Skeletal muscle tissue (tissue), 4 donors: ENCODE results near the gene HTRA3. TPM values are rescaled to one million over a fixed set of nuclear protein-coding genes. Genes with fewer than 3 reads are reported as not detected.

Experiments
- H3K27ac ChIP-seq: one replicate; pipeline ENCODE4 v1.7.0; 2013; ENCODE audit warnings: mild to moderate bottlenecking, low read depth, low read length, inconsistent platforms
- H3K27me3 ChIP-seq, 3 donors: one replicate each; pipeline ENCODE4 v1.7.0; 2013; ENCODE audit warnings: low read length in 3 of 3; ENCODE audit not compliant: control insufficient read depth in 3 of 3, insufficient read depth in 3 of 3
- H3K36me3 ChIP-seq, 3 donors: one replicate each; pipeline ENCODE4 v1.7.0; 2013; ENCODE audit warnings: low read length in 3 of 3; ENCODE audit not compliant: control insufficient read depth in 3 of 3, insufficient read depth in 3 of 3
- H3K4me1 ChIP-seq, 3 donors: one replicate each; pipeline ENCODE4 v1.7.0; 2013; ENCODE audit warnings: low read length in 3 of 3, mild to moderate bottlenecking in 3 of 3; ENCODE audit not compliant: control insufficient read depth in 3 of 3, insufficient read depth in 3 of 3
- H3K4me3 ChIP-seq, 3 donors: one replicate each; pipeline ENCODE4 v1.7.0; 2013; ENCODE audit warnings: low read length in 3 of 3
- H3K9ac ChIP-seq, 3 donors: one replicate each; pipeline ENCODE4 v1.7.0; 2013; ENCODE audit warnings: low read length in 3 of 3, mild to moderate bottlenecking in 3 of 3, moderate library complexity in 2 of 3, low read depth in 1 of 3
- H3K9me3 ChIP-seq, 3 donors: one replicate each; pipeline ENCODE4 v1.7.0; 2013; ENCODE audit warnings: low read length in 3 of 3; ENCODE audit not compliant: control insufficient read depth in 3 of 3
- total RNA-seq: library from RNA; depleted of rRNA; stranded (reverse); fragments of >200 nt; gene quantifications from one replicate; pipeline ENCODE4 v1.2.3, GENCODE V29; 2014
- donor health status: Osteomylitis.

The HTRA3 gene
- total RNA-seq, 1 donor from 2014 or later = 20.9 TPM

DNA sequence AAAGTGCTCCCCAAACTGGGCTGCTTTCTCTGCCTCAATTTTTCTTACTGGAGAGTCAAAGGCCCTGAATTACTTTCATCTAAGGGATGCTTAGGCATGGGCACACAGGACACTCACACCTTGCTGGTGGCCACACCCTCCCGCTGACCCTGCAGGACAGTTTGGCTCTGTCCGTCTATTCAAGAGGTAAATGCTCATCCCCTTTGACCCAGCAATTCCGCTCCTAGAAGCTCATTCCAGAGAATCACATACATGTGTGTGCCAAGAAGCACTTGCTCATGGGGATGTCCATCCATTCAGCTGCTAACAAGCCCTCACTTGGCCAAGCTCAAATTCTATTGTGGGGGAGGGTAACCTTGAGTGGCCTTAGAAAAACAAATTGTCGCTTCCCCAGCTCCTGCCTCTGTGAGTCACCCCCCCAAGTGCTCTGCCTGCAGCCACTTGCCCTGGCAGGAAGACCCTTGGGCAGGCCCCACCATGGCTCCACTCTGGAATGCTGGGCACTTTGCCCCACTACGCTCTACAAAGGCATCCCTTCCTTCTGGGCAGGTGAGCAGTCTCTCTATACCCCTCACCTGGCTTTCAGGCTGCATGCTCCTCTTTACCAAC lies 54.5 kb downstream of the HTRA3 start:
- H3K4me3 ChIP-seq = no peak overlapping the region
- H3K9me3 ChIP-seq = peaks cover 0 to 5% (median 0%) of the 10 kb centered on the region in 3 donors
- H3K4me1 ChIP-seq = peaks cover 16 to 22% (median 20%) of the 10 kb centered on the region in 3 donors
- no peak overlapping the region for H3K27ac ChIP-seq
- no peak overlapping the region for H3K9ac ChIP-seq
- H3K27me3 ChIP-seq = no peaks in the 10 kb centered on the region
- no peaks in the 10 kb centered on the region for H3K36me3 ChIP-seq

DNA sequence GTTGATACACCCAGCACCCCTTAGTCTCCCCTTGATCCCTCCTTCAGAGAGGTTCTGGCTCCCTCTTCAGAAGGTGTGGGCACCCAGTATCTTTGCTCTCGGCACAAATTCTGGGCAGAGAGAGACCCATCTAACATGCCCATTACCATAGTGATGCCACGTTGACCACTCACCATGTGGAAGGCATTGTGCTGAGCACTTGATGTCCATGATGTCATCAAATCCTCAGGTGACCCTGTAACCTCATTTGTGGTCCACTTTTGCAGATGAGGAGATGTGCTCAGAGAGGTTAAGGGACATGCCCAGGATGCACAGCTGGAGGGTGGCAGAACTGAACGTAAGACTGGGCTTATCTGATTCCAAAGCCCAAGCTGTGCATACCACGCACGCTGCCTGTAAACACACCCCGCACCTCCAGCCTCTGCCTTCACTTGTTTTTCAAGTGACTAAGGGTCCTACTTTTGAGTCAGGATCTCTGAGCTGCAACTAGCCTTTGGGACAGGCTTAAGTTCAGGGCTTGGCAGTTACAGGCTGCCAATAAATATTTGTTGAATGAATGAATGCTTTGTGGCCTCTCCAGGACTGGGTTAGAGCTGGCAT lies 55.2 kb downstream of the HTRA3 start:
- H3K9me3 ChIP-seq = peaks cover 0 to 5% (median 0%) of the 10 kb centered on the region in 3 donors
- H3K27ac ChIP-seq = no peak overlapping the region
- H3K9ac ChIP-seq = no peak overlapping the region
- no peak overlapping the region for H3K4me3 ChIP-seq
- H3K27me3 ChIP-seq = no peaks in the 10 kb centered on the region
- no peaks in the 10 kb centered on the region for H3K36me3 ChIP-seq
- H3K4me1 ChIP-seq = peaks cover 9 to 21% (median 15%) of the 10 kb centered on the region in 3 donors

GRCh38 chr4:8325291-8325973 lies 55.9 kb downstream of the HTRA3 start:
- peaks cover 7 to 21% (median 15%) of the 10 kb centered on the region in 3 donors for H3K4me1 ChIP-seq
- no peak overlapping the region for H3K9ac ChIP-seq
- H3K36me3 ChIP-seq = no peaks in the 10 kb centered on the region
- no peak overlapping the region for H3K27ac ChIP-seq
- peaks cover 0 to 5% (median 0%) of the 10 kb centered on the region in 3 donors for H3K9me3 ChIP-seq
- no peaks in the 10 kb centered on the region for H3K27me3 ChIP-seq
- H3K4me3 ChIP-seq = no peak overlapping the region

DNA sequence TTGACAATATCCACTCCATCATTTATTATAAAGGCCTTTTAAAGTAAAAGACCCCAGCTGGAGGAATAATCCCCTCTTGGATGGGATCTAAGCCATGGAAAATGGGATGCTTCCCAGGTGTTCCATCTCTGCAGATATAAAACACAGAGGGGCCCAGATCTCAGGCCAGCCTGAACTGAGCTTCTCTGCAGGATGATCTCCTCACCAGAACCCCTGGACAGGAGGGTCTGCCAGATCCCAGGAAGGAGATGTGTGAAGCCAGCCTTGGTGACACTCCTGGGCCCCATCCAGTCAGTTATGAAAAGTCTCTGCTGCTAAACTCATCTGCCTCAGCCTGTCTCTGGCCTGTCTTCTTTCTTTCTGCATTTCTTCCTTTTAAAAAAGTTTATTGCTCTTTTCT lies 56.7 kb downstream of the HTRA3 start:
- Histone ChIP-seq H3K27me3 (no peaks in the 10 kb centered on the region), H3K36me3 (no peaks in the 10 kb centered on the region), H3K4me3 (no peak overlapping the region), H3K4me1 (peaks cover 13 to 26% (median 18%) of the 10 kb centered on the region in 3 donors), H3K9me3 (peaks cover 0 to 5% (median 0%) of the 10 kb centered on the region in 3 donors), H3K9ac (no peak overlapping the region), H3K27ac (no peak overlapping the region)

GRCh38 chr4:8328456-8328855 lies 58.9 kb downstream of the HTRA3 start:
- H3K9ac ChIP-seq = no peak overlapping the region
- H3K27me3 ChIP-seq = no peaks in the 10 kb centered on the region
- H3K27ac ChIP-seq = no peak overlapping the region
- H3K4me3 ChIP-seq = no peak overlapping the region
- no peaks in the 10 kb centered on the region for H3K36me3 ChIP-seq
- H3K9me3 ChIP-seq = peaks cover 0 to 5% (median 0%) of the 10 kb centered on the region in 3 donors
- peaks cover 16 to 32% (median 25%) of the 10 kb centered on the region in 3 donors for H3K4me1 ChIP-seq

DNA sequence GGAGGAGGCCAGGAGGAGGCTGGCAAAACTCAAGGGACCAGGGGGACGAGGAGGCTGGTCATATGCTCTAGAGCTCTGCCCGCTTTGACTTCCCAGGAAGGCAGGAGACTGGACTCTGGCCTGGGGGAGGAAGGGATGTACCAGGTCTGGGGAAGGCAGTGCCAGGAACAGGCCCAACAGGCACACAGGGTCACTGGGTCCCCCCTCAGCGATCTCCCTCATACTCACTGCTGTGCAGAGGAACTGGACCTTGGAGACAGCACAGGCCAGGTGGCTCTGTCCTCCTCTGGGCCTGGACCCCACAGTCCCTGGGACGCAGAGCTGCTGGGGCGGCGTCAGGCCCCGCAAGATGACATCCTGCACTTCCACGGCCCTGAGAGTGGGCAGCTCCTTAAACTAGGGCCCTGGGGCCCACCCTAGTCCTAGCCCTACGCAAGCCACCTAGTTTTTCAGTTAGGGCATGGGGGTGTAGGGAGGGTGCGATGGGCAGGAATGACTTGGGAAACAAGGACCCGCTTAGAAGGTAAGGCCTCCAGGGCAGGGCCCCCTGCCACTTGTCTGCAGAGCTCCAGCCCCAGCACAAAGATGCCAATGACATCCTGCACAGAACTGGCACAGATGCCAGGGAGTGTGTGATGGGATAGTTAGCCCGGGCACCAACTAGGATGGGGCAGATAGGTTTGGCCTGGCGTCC lies 59.5 kb downstream of the HTRA3 start:
- Histone ChIP-seq H3K4me1 (peaks cover 16 to 32% (median 25%) of the 10 kb centered on the region in 3 donors), H3K36me3 (no peaks in the 10 kb centered on the region), H3K27ac (no peak overlapping the region), H3K4me3 (no peak overlapping the region), H3K9me3 (peaks cover 0 to 5% (median 0%) of the 10 kb centered on the region in 3 donors), H3K9ac (no peak overlapping the region), H3K27me3 (no peaks in the 10 kb centered on the region)

GRCh38 chr4:8329560-8329858 lies 60.0 kb downstream of the HTRA3 start:
- no peaks in the 10 kb centered on the region for H3K27me3 ChIP-seq
- peaks cover 0 to 5% (median 0%) of the 10 kb centered on the region in 3 donors for H3K9me3 ChIP-seq
- no peak overlapping the region for H3K27ac ChIP-seq
- H3K9ac ChIP-seq = peak overlapping the region in 1 of 3 donors; percentile 57
- peaks cover 16 to 28% (median 25%) of the 10 kb centered on the region in 3 donors for H3K4me1 ChIP-seq
- no peaks in the 10 kb centered on the region for H3K36me3 ChIP-seq
- no peak overlapping the region for H3K4me3 ChIP-seq

DNA sequence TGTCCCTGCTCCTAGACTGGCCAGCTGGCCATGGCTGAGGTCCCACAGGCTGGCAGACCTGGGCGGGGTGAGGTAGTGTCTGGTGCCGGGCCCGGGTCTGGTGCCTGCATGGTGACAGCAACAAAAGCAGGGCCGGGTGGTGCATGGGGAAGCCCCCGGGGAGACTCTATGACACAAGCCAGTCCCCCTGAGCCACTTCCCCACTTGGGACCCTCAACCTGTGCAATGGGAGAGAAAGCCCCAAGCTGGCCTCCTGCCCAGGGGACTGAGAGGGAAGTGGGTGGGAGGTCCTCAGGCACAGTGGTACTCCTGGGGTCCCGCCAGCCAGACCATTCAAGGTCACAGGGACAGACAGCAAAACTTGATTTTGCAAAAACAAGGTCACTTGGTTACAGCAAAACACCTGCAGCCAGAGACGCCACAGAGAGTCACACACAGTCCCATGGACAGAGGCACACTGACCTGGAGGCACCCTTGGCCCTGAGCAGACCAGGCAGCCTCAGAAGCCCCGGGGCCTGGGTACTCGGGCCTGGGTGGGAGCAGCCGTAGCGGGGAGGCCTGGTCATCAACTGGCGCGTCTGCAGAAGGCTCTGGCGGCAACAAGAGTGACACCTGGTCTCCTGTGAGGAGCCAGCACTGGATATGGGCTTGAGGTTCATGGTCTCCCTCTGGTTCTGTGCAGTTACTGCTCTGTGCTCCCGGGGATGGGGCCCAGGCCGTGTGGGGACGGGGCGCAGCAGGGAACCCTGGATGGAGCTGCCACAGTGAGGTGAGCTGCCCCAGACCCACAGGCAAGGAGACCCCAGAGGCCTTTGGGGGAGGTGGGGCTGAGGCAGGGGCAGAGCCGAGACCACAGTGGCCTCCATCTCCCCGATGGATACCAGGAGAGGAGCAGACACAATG lies 60.6 kb downstream of the HTRA3 start:
- no peaks in the 10 kb centered on the region for H3K27me3 ChIP-seq
- peaks cover 0 to 5% (median 0%) of the 10 kb centered on the region in 3 donors for H3K9me3 ChIP-seq
- H3K27ac ChIP-seq = no peak overlapping the region
- peaks cover 16 to 25% (median 25%) of the 10 kb centered on the region in 3 donors for H3K4me1 ChIP-seq
- H3K9ac ChIP-seq = peak overlapping the region in 1 of 3 donors; percentile 57
- H3K4me3 ChIP-seq = peak overlapping the region in 1 of 3 donors; percentile 13
- H3K36me3 ChIP-seq = no peaks in the 10 kb centered on the region

GRCh38 chr4:8330821-8331574 lies 61.4 kb downstream of the HTRA3 start:
- no peaks in the 10 kb centered on the region for H3K36me3 ChIP-seq
- H3K27me3 ChIP-seq = no peaks in the 10 kb centered on the region
- no peak overlapping the region for H3K27ac ChIP-seq
- H3K9me3 ChIP-seq = peaks cover 0 to 5% (median 0%) of the 10 kb centered on the region in 3 donors
- H3K4me1 ChIP-seq = peaks cover 16 to 25% (median 25%) of the 10 kb centered on the region in 3 donors
- H3K4me3 ChIP-seq = peak overlapping the region in 1 of 3 donors; percentile 35
- peak overlapping the region in 1 of 3 donors; percentile 57 for H3K9ac ChIP-seq
